GM23338 (cell line): ENCODE data around the gene NUFIP2. TPM values are rescaled to one million over a fixed set of nuclear protein-coding genes. Genes with fewer than 3 reads are reported as not detected.

Experiments used
- CREB1 ChIP-seq: fragments of 250-450 bp; sonication (Bioruptor Pico); IDR thresholded peaks from 2 replicates; pipeline ENCODE4 v1.5.0; 2020; ENCODE audit warnings: low read depth, mild to moderate bottlenecking, moderate library complexity
- CTCF ChIP-seq, 2 experiments: fragments of 200-600 bp in 1 of 2; sonication (generic) in 1 of 2; conservative IDR thresholded peaks; 2 replicates each; pipeline versions ENCODE4 v1.5.1 to v1.6.1; 2016 to 2017; ENCODE audit warnings: antibody characterized with exemption in 2 of 2, low read depth in 2 of 2, mild to moderate bottlenecking in 2 of 2, moderate library complexity in 1 of 2
- ETS1 ChIP-seq: IDR thresholded peaks from 2 replicates; pipeline ENCODE4 v1.6.1; 2016; ENCODE audit warnings: antibody characterized with exemption
- EZH2phosphoT487 ChIP-seq: fragments of 200-600 bp; sonication (generic); IDR thresholded peaks from one replicate; pipeline ENCODE4 v1.8.1; 2018; ENCODE audit warnings: antibody characterized with exemption; ENCODE audit not compliant: unreplicated experiment
- REST ChIP-seq: IDR thresholded peaks from one replicate; pipeline ENCODE4 v1.6.1; 2018; ENCODE audit warnings: antibody characterized with exemption; ENCODE audit not compliant: unreplicated experiment
- ZNF331 ChIP-seq: fragments of 250-450 bp; sonication (Bioruptor Pico); IDR thresholded peaks from 2 replicates; pipeline ENCODE4 v1.5.0; 2020; ENCODE audit warnings: low read depth, mild to moderate bottlenecking, moderate library complexity
- ZNF462 ChIP-seq: fragments of 250-450 bp; sonication (Bioruptor Pico); IDR thresholded peaks from 2 replicates; pipeline ENCODE4 v1.5.0; 2020; ENCODE audit warnings: mild to moderate bottlenecking, moderate library complexity
- polyA plus RNA-seq: library from polyadenylated mRNA; unstranded; fragments of >200 nt; fragmentation: Nextera tagmentation; extraction: Ambion mirVana; gene quantifications from 2 replicates; pipeline ENCODE4 v1.2.1, GENCODE V29; 2016
- total RNA-seq: library from RNA; depleted of rRNA; stranded (reverse); fragments of >200 nt; shearing (Covaris generic); gene quantifications from 2 replicates; pipeline ENCODE4 v1.2.3, GENCODE V29; 2014

NUFIP2 gene
- total and polyA plus RNA-seq, 2 experiments from 2014 or later, result 22.2 to 88.5 TPM

GRCh38 chr17:29216856-29217255 is 77.1 kb downstream of the NUFIP2 start (continued):
- TF ChIP-seq ZNF462, result no peak
- no peak for TF ChIP-seq ETS1
- no peak for TF ChIP-seq REST
- no peak for TF ChIP-seq EZH2phosphoT487
- TF ChIP-seq CREB1, result no peak
- no peak for TF ChIP-seq CTCF (conservative IDR thresholded peaks at IDR 0.05; ENCODE audit: low read depth in 2 of 2)
- TF ChIP-seq ZNF331, result no peak
